Jurkat, Clone E6-1 (cell line): Measurements from ENCODE around the gene LIPN.

ENCODE experiments used
- DNase-seq: peaks from one replicate; pipeline ENCODE4 v3.0.0-alpha.2; 2011; ENCODE audit warnings: low read depth, low spot score
- H3K4me3 ChIP-seq: 2 replicates; pipeline ENCODE4 v1.5.1; 2011; ENCODE audit warnings: mild to moderate bottlenecking, low read length, control low read depth, moderate library complexity

The LIPN gene

DNA sequence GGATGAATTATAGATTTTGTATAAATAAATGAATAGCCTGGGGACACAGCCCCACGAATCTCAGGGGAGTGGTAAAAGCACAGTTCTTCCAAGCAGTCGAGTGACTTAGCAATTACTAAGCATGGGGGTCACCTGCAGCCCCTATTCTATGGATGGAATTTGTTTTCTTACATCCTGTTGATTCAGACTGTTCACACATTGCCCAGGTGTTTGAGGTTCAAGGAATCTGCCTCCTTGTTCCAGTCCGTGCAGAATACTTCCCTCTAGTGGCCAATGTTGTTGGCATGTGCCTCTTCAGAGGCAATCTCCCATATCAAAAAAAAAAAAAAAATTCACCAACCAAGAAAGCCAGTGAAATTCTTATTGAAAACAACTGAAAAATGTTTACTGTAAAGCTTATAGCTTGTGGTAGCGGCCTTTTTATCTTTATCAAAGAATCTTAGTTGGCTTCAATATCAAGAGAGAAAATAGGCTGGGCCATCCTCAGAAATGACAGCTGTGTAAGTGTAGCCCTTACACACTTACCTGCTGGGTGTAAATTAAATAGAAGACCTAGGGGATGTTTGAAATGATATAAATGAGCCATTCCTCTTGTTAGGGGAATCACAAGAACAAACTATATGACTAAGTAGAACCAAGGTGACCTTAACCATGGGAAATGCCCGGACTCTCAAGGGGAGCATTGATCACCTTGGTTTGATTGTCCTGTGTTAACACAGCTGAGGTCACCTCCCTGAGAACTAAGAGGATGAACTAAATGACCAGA is 50.6 kb downstream of the LIPN start:
- peak; percentile 81 for DNase-seq
- no peak overlapping the region for H3K4me3 ChIP-seq

DNA sequence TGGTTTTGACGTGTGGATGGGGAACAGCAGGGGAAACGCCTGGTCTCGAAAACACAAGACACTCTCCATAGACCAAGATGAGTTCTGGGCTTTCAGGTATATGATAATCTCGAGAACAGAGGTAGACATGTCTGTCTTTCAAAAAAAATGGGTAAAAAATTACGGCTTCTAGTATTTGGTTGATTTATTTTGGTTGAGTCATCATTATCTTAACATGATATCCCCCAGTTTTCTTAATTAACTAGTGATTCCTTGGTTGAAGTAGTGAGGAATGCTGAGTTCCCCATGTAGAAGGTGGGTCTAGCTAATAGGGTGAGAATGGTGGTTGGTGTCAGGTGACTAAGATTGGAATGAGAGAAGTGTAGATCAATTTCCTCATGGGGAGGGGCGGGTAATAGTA is 53.4 kb downstream of the LIPN start:
- no peak overlapping the region for H3K4me3 ChIP-seq
- no peak for DNase-seq

DNA sequence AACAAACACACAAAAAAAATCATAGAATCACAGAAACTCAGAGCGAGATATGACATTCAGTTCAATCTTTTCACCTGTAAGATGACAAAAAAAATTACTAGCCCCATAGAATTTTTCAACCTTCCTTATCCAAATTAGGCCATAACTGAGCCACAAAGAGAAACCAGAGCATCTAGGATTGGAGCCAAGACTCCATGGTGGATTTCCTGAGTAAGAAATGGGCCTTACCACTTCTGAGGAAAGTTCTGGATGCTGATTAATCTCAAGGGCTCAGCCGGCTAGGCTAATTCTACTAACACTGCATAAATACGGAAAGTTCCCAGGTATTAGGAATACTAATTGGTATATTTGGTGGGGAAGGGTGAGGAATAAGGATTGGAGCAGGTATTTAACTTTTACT is 59.5 kb downstream of the LIPN start:
- no peak overlapping the region for H3K4me3 ChIP-seq
- no peak for DNase-seq

DNA sequence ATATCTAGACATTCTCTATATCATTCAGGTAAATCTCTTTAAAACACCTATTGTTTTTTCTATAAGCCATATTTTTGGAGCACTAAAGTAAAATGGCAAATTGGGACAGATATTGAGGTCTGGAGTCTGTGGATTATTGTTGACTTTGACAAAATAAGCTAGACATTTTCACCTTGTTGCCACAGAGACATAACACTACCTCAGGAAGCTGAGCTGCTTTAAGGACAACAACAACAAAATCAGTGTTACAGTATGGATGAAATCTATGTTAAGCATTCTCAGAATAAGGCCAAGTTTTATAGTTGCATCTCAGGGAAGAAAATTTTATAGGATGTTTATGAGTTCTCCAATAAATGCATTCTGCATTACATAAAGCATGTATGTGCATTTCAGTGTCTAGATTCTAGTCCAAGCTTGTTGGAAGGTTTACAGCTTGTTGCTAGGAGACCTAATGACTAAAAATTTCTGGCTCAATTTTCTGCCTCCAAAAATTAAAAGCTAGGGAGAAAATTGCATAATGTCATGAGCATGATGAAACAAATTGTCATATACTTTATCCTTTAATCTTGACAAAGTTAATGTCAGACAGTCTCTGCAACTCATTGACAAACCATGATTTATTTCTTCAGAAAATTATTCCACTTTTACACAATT is 61.1 kb downstream of the LIPN start:
- DNase-seq, result no peak

DNA sequence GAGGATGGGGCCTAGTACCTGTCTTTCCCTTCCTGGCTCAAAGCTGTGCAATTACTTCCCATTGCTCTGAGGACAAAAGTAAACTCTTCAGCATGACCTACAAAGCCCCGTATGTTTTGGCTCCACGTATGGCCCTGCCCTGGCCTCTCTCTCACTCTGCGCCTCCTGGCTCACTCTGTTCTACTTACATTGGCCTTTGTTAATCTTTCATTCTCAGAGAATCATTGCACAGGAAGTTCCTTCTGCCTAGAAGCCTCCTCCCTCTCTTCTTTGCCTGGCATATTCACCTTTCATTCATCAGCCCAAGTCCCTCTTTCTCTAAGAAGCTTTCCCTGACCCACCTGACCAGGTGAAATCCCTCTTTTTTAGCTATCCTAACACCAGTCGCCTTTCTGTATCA is 66.6 kb downstream of the LIPN start:
- no peak for DNase-seq
- no peak overlapping the region for H3K4me3 ChIP-seq

More for the DNA sequence above, 61.1 kb downstream of the LIPN start:
- H3K4me3 ChIP-seq, result no peak overlapping the region

DNA sequence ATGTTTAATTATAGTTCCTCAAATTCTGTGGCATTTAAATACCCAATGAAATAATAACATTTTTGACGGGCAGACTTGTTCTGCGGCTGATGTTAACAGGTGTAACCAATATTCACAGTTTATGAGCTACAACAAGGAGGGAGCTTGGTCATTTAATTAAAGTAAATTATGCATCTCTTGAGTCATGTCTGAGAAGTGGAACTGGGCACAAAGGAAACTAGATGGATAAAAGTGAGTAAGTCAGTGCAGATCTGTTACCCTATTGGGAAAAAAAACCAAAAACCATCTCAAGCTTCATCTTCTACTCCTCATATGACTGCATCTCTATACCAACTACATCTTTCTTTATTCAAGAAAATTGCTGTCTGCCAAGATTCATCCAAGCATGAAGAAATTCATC is 67.9 kb downstream of the LIPN start:
- no peak overlapping the region for H3K4me3 ChIP-seq
- no peak for DNase-seq

DNA sequence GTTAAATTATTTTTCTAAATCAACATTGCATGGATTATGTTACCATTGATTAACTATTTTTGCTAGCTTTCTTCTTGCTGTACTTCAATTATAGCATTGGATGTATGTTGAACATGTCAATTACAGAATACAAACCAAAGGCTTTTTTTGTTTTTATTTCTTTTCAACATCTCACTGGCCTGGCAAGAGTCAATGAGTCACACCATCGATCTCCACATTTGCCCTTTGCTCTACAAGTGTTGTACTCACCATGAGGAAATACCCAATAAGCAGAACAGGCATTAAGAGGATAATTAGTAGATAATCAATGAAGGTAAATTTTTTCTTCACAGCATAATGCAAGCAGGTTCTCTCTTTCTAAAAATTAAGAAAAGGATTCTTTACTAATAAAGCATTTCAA is 68.5 kb downstream of the LIPN start:
- no peak overlapping the region for H3K4me3 ChIP-seq

More for the DNA sequence above, 68.5 kb downstream of the LIPN start:
- no peak for DNase-seq
